Thyroid gland (tissue), 4 donors: ENCODE data around the gene TNFSF4.

Experiments used
- CTCF ChIP-seq, 6 experiments: fragments of 200-600 bp in 3 of 6; fragments of 450-650 bp in 3 of 6; sonication (generic) in 3 of 6; IDR thresholded peaks; one replicate each; pipeline ENCODE4 v1.5.1; 2016 to 2019; ENCODE audit warnings: antibody characterized with exemption in 6 of 6, mild to moderate bottlenecking in 2 of 6, inconsistent platforms in 1 of 6, moderate library complexity in 1 of 6
- POLR2A ChIP-seq, 2 donors: fragments of 450-650 bp; IDR thresholded peaks; one replicate each; pipeline ENCODE4 v1.6.1; 2017; ENCODE audit warnings: antibody characterized with exemption in 2 of 2, mild to moderate bottlenecking in 2 of 2, moderate library complexity in 1 of 2

GRCh38 chr1:173134800-173135199 is 72.3 kb downstream of the TNFSF4 start:
- TF ChIP-seq CTCF (IDR thresholded peaks at IDR 0.05) (no peak), POLR2A (IDR thresholded peaks at IDR 0.05) (no peak)
